Left kidney (tissue), 1 donor: ENCODE results near the gene OR10K1. TPM values are rescaled to one million over a fixed set of nuclear protein-coding genes. Genes with fewer than 3 reads are reported as not detected.

ENCODE experiments used
- polyA plus RNA-seq: library from polyadenylated mRNA; unstranded; fragments of 120-200 nt; gene quantifications from one replicate; pipeline ENCODE4 v1.2.1, GENCODE V29; 2013; ENCODE audit not compliant: insufficient read length

Gene OR10K1
- polyA plus RNA-seq, 1 donor: 0.03 TPM

Other genes starting within 250 kb of the OR10K1 start
- not detected for gene CD1A, start 207.4 kb upstream of the OR10K1 start, polyA plus RNA-seq
- 1.00 TPM for gene CD1C, start 171.9 kb upstream of the OR10K1 start, polyA plus RNA-seq
- gene CD1B, start 130.3 kb upstream of the OR10K1 start, polyA plus RNA-seq: not detected
- gene CD1E, start 107.9 kb upstream of the OR10K1 start, polyA plus RNA-seq: not detected
- not detected for gene OR10T2, start 62.4 kb upstream of the OR10K1 start, polyA plus RNA-seq
- not detected for gene OR10K2, start 35.6 kb upstream of the OR10K1 start, polyA plus RNA-seq
- gene OR10R2, start 10.4 kb downstream of the OR10K1 start, polyA plus RNA-seq: not detected
- 0.15 TPM for gene OR6Y1, start 92.6 kb downstream of the OR10K1 start, polyA plus RNA-seq
- gene OR6P1, start 108.7 kb downstream of the OR10K1 start, polyA plus RNA-seq: not detected
- gene OR10X1, start 118.1 kb downstream of the OR10K1 start, polyA plus RNA-seq: not detected
- gene OR10Z1, start 143.4 kb downstream of the OR10K1 start, polyA plus RNA-seq: 0.05 TPM
- gene SPTA1, start 224.9 kb downstream of the OR10K1 start, polyA plus RNA-seq: 0.90 TPM
- not detected for gene OR6K2, start 238.8 kb downstream of the OR10K1 start, polyA plus RNA-seq